Fibroblast of lung (primary cell): ENCODE data around the gene ATP8A2. TPM values are rescaled to one million over a fixed set of nuclear protein-coding genes. Genes with fewer than 3 reads are reported as not detected.

Experiments
- DNase-seq, 2 donors: peaks; one replicate each; pipeline versions ENCODE4 v3.0.0 to v3.0.0-alpha.2; 2010; ENCODE audit warnings: low read depth in 2 of 2
- H2AFZ ChIP-seq: 2 replicates; pipeline ENCODE4 v1.5.1; 2012; ENCODE audit warnings: low read length, control low read depth, inconsistent platforms
- H3K27ac ChIP-seq: 2 replicates; pipeline ENCODE4 v1.5.1; 2011; ENCODE audit warnings: low read length, control low read depth; ENCODE audit not compliant: insufficient read depth
- H3K27me3 ChIP-seq: 2 replicates; pipeline ENCODE4 v1.5.1; 2011; ENCODE audit warnings: mild to moderate bottlenecking, low read length; ENCODE audit not compliant: control insufficient read depth, insufficient read depth
- H3K36me3 ChIP-seq: 2 replicates; pipeline ENCODE4 v1.5.1; 2011; ENCODE audit warnings: low read length; ENCODE audit not compliant: control insufficient read depth, insufficient read depth
- H3K4me1 ChIP-seq: 2 replicates; pipeline ENCODE4 v1.5.1; 2011; ENCODE audit warnings: low read length; ENCODE audit not compliant: control insufficient read depth, insufficient read depth; ENCODE audit errors: extremely low read depth
- H3K4me2 ChIP-seq: 2 replicates; pipeline ENCODE4 v1.5.1; 2011; ENCODE audit warnings: low read length, control low read depth; ENCODE audit not compliant: insufficient read depth; ENCODE audit errors: extremely low read depth
- H3K4me3 ChIP-seq, 4 experiments: fragments of 200-600 bp in 1 of 4; sonication (generic) in 1 of 4; replicated peaks in 1 of 4; 2 replicates each; pipeline ENCODE4 v1.5.1; 2011 to 2016; ENCODE audit warnings: low read length in 4 of 4, low read depth in 3 of 4, mild to moderate bottlenecking in 3 of 4, control low read depth in 2 of 4, inconsistent platforms in 1 of 4, mixed read lengths in 1 of 4; ENCODE audit not compliant: insufficient read depth in 1 of 4; ENCODE audit errors: control extremely low read depth in 1 of 4
- H3K79me2 ChIP-seq: 2 replicates; pipeline ENCODE4 v1.5.1; 2012; ENCODE audit warnings: mild to moderate bottlenecking, low read length, inconsistent platforms; ENCODE audit not compliant: control insufficient read depth, insufficient read depth
- H3K9ac ChIP-seq: 2 replicates; pipeline ENCODE4 v1.5.1; 2011; ENCODE audit warnings: mild to moderate bottlenecking, low read length, control low read depth; ENCODE audit not compliant: insufficient read depth
- H3K9me3 ChIP-seq: 2 replicates; pipeline ENCODE4 v1.5.1; 2012; ENCODE audit warnings: low read depth, low read length; ENCODE audit not compliant: control insufficient read depth, insufficient read depth
- H4K20me1 ChIP-seq: 2 replicates; pipeline ENCODE4 v1.5.1; 2011; ENCODE audit warnings: low read length; ENCODE audit not compliant: control insufficient read depth, insufficient read depth; ENCODE audit errors: extremely low read depth
- CTCF ChIP-seq, 2 donors: IDR thresholded peaks in 1 of 2; conservative IDR thresholded peaks in 1 of 2; 1 replicate in 1 of 2; 2 replicates in 1 of 2; pipeline ENCODE4 v1.5.1; 2011 to 2012; ENCODE audit warnings: low read length in 2 of 2, control low read depth in 1 of 2, inconsistent platforms in 1 of 2, low read depth in 1 of 2, mild to moderate bottlenecking in 1 of 2
- EZH2 ChIP-seq: IDR thresholded peaks from 2 replicates; pipeline ENCODE4 v1.5.1; 2012; ENCODE audit warnings: low read length, control low read depth, mild to moderate bottlenecking; ENCODE audit errors: missing control alignments
- polyA plus RNA-seq, 2 donors: library from polyadenylated mRNA; depleted of rRNA in 1 of 2; stranded (reverse) in 1 of 2; unstranded in 1 of 2; fragments of >200 nt; gene quantifications; 2 replicates each; pipeline ENCODE4 v1.2.1, GENCODE V29; 2011 to 2012; ENCODE audit warnings: missing spikeins in 1 of 2
- total RNA-seq: library from RNA; depleted of rRNA; stranded (reverse); fragments of >200 nt; gene quantifications from 2 replicates; pipeline ENCODE4 v1.2.1, GENCODE V29; 2014

Gene ATP8A2
- total and polyA plus RNA-seq, 2 donors (not counting 1 experiment from before 2014, with no cell fraction given) = under 0.01 to 0.01 TPM

GRCh38 chr13:25417535-25417934, 45.8 kb downstream of the ATP8A2 start:
- no peaks in the 10 kb centered on the region for H3K36me3 ChIP-seq
- H3K9me3 ChIP-seq = no peaks in the 10 kb centered on the region
- H2AFZ ChIP-seq = no peak overlapping the region
- no peak overlapping the region for H3K4me2 ChIP-seq
- TF ChIP-seq EZH2 (no peak), CTCF (conservative IDR thresholded peaks at IDR 0.05 in 1 of 2, IDR thresholded peaks at IDR 0.05 in 1 of 2; ENCODE audit: low read depth in 1 of 2, low read length in 2 of 2) (no peak)
- no peak overlapping the region for H3K9ac ChIP-seq
- H3K27ac ChIP-seq = no peak overlapping the region
- DNase-seq = no peak
- H3K27me3 ChIP-seq = no peaks in the 10 kb centered on the region
- no peak overlapping the region for H3K4me3 ChIP-seq
- H3K4me1 ChIP-seq = no peaks in the 10 kb centered on the region
- no peaks in the 10 kb centered on the region for H3K79me2 ChIP-seq
- no peaks in the 10 kb centered on the region for H4K20me1 ChIP-seq

GRCh38 chr13:25420161-25420560, 48.4 kb downstream of the ATP8A2 start:
- no peaks in the 10 kb centered on the region for H3K79me2 ChIP-seq
- H3K4me3 ChIP-seq = no peak overlapping the region
- no peak overlapping the region for H3K4me2 ChIP-seq
- TF ChIP-seq CTCF (conservative IDR thresholded peaks at IDR 0.05 in 1 of 2, IDR thresholded peaks at IDR 0.05 in 1 of 2; ENCODE audit: low read depth in 1 of 2, low read length in 2 of 2) = no peak
- TF ChIP-seq EZH2 = no peak
- H3K9ac ChIP-seq = no peak overlapping the region
- H3K36me3 ChIP-seq = no peaks in the 10 kb centered on the region
- H4K20me1 ChIP-seq = no peaks in the 10 kb centered on the region
- no peaks in the 10 kb centered on the region for H3K9me3 ChIP-seq
- no peak overlapping the region for H3K27ac ChIP-seq
- no peak for DNase-seq
- H3K4me1 ChIP-seq = no peaks in the 10 kb centered on the region
- no peak overlapping the region for H2AFZ ChIP-seq
- H3K27me3 ChIP-seq = no peaks in the 10 kb centered on the region

GRCh38 chr13:25421612-25422011, 49.8 kb downstream of the ATP8A2 start:
- no peaks in the 10 kb centered on the region for H4K20me1 ChIP-seq
- no peak for DNase-seq
- no peak overlapping the region for H3K4me3 ChIP-seq
- H3K9ac ChIP-seq = no peak overlapping the region
- no peaks in the 10 kb centered on the region for H3K27me3 ChIP-seq
- no peak overlapping the region for H3K4me2 ChIP-seq
- H3K4me1 ChIP-seq = no peaks in the 10 kb centered on the region
- H3K27ac ChIP-seq = no peak overlapping the region
- H3K79me2 ChIP-seq = no peaks in the 10 kb centered on the region
- TF ChIP-seq CTCF (conservative IDR thresholded peaks at IDR 0.05 in 1 of 2, IDR thresholded peaks at IDR 0.05 in 1 of 2; ENCODE audit: low read depth in 1 of 2, low read length in 2 of 2) (no peak), EZH2 (no peak)
- no peaks in the 10 kb centered on the region for H3K9me3 ChIP-seq
- no peaks in the 10 kb centered on the region for H3K36me3 ChIP-seq
- no peak overlapping the region for H2AFZ ChIP-seq
